ENCODE results near the gene ZNF550.

ZNF550 gene

GRCh38 chr19:57583104-57583520 lies 23.4 kb upstream of the ZNF550 start:
- no peak for TF ChIP-seq CTCF (conservative IDR thresholded peaks at IDR 0.05; ENCODE audit: low read depth)
- no peak overlapping the region for H3K27ac ChIP-seq
- no peak for DNase-seq (ENCODE audit: low spot score)
- POLR2A ChIA-PET (ENCODE audit: low non-redundant PET): no interaction called here
- CTCF ChIA-PET: no interaction called here

- peak within 1 kb of the TSS; percentile 67 for H3K27ac ChIP-seq
- peak; percentile 98 for DNase-seq (ENCODE audit: low spot score)
- no peak for TF ChIP-seq CTCF (conservative IDR thresholded peaks at IDR 0.05; ENCODE audit: low read depth)
- ChIA-PET POLR2A (ENCODE audit: low non-redundant PET) (no interaction called here), CTCF (no interaction called here)
These were observed 19.0 kb upstream of the ZNF550 start, which contains the start of gene ZNF416 for GRCh38 chr19:57578487-57579205. Gene ZNF416 (minus strand): TSS chr19:57578911. CDS start chr19:57578704, 207 bp downstream.

- no peak for DNase-seq (ENCODE audit: low spot score)
- CTCF ChIA-PET: no interaction called here
- no peak overlapping the region for H3K27ac ChIP-seq
- POLR2A ChIA-PET (ENCODE audit: low non-redundant PET): no interaction called here
- TF ChIP-seq CTCF (conservative IDR thresholded peaks at IDR 0.05; ENCODE audit: low read depth): no peak
These were observed 17.0 kb upstream of the ZNF550 start for GRCh38 chr19:57576661-57577060.

- POLR2A ChIA-PET (ENCODE audit: low non-redundant PET): no interaction called here
These were observed 12.8 kb upstream of the ZNF550 start for GRCh38 chr19:57572415-57572947.

GRCh38 chr19:57570707-57571106 lies 11.0 kb upstream of the ZNF550 start:
- TF ChIP-seq CTCF (conservative IDR thresholded peaks at IDR 0.05; ENCODE audit: low read depth): no peak
- no peak overlapping the region for H3K27ac ChIP-seq
- no peak for DNase-seq (ENCODE audit: low spot score)
- ChIA-PET POLR2A (ENCODE audit: low non-redundant PET) (no interaction called here), CTCF (no interaction called here)

More at GRCh38 chr19:57572415-57572947, 12.8 kb upstream of the ZNF550 start:
- no peak overlapping the region for H3K27ac ChIP-seq
- CTCF ChIA-PET: interaction anchor here (0.5 kb wide), 1 partner anchor 60 kb away, joined by 4 read pairs; the partner anchor contains the start of gene ZNF211
- no peak for TF ChIP-seq CTCF (conservative IDR thresholded peaks at IDR 0.05; ENCODE audit: low read depth)
- DNase-seq (ENCODE audit: low spot score): no peak

- CTCF ChIA-PET: interaction anchor here (0.5 kb wide), 1 partner anchor 1608 kb away, joined by 3 read pairs; no protein-coding TSS in a partner anchor
- no peak for DNase-seq (ENCODE audit: low spot score)
- H3K27ac ChIP-seq: no peak overlapping the region
- no peak for TF ChIP-seq CTCF (conservative IDR thresholded peaks at IDR 0.05; ENCODE audit: low read depth)
- POLR2A ChIA-PET (ENCODE audit: low non-redundant PET): interaction anchor here (0.6 kb wide), 1 partner anchor 566 kb away, joined by 4 read pairs; no protein-coding TSS in a partner anchor
These were observed 7.0 kb upstream of the ZNF550 start for GRCh38 chr19:57566396-57567265.
